ENCODE measurements around the gene TFF3.

DNA sequence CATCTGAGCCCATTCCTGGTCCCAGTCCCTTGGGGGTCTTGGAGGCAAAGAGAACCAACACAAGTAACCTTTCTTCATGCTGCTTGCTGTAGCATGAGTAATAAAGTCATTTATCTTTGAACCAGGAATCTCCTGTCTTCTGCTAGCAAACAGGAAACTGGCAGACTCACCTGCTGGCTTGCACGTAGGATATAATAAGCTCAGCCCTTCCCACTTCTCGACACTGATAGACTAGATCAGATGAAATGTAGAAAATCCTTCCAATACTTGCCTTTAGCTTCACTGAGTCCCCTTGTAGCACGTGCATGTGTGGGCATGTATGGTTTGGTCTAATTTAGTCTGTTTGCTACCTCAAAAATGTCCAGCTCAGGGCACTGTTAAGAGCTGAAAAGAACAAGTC lies 42.1 kb upstream of the TFF3 start:
- no peak for TF ChIP-seq PHF21A (CRISPR knock-in tag; IDR thresholded peaks at IDR 0.05)
- no peak for TF ChIP-seq MXI1 (IDR thresholded peaks at IDR 0.05; ENCODE audit: borderline replicate concordance, low read depth, low read length)
- no peak for TF ChIP-seq TBP (CRISPR knock-in tag; IDR thresholded peaks at IDR 0.05)
- no peak for TF ChIP-seq EZH2 (conservative IDR thresholded peaks at IDR 0.05; ENCODE audit: low read depth, low read length)
- TF ChIP-seq, protein P1, sequence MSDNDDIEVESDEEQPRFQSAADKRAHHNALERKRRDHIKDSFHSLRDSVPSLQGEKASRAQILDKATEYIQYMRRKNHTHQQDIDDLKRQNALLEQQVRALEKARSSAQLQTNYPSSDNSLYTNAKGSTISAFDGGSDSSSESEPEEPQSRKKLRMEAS (IDR thresholded peaks at IDR 0.05) = no peak
- TF ChIP-seq ZNF274 (CRISPR knock-in tag; IDR thresholded peaks at IDR 0.05) = no peak
- no peak for TF ChIP-seq ETV5 (CRISPR knock-in tag; IDR thresholded peaks at IDR 0.05; ENCODE audit: borderline replicate concordance)
- no peak for TF ChIP-seq TRIM24 (CRISPR knock-in tag; IDR thresholded peaks at IDR 0.05)
- TF ChIP-seq FOXP4 (CRISPR knock-in tag; IDR thresholded peaks at IDR 0.05) = no peak
- TF ChIP-seq MBNL3 (CRISPR knock-in tag; conservative IDR thresholded peaks at IDR 0.05) = no peak
- TF ChIP-seq HNRNPUL1 (IDR thresholded peaks at IDR 0.05; ENCODE audit: low read depth, low read length) = no peak
- TF ChIP-seq, protein P2, sequence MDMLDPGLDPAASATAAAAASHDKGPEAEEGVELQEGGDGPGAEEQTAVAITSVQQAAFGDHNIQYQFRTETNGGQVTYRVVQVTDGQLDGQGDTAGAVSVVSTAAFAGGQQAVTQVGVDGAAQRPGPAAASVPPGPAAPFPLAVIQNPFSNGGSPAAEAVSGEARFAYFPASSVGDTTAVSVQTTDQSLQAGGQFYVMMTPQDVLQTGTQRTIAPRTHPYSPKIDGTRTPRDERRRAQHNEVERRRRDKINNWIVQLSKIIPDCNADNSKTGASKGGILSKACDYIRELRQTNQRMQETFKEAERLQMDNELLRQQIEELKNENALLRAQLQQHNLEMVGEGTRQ (IDR thresholded peaks at IDR 0.05; ENCODE audit: low read depth, low read length) = no peak
- TF ChIP-seq, protein P2 (CRISPR knock-in tag; IDR thresholded peaks at IDR 0.05; ENCODE audit: borderline replicate concordance) = no peak
